Pancreas (tissue), 10 donors: ENCODE data around the gene RETSAT. TPM values are rescaled to one million over a fixed set of nuclear protein-coding genes. Genes with fewer than 3 reads are reported as not detected.
"Not testable (repeated sequence)": the region's sequence is repeated elsewhere in the genome, so short reads cannot be mapped to it uniquely, and the experiment has no call there.

Source experiments
- ATAC-seq, 4 donors: fragments of 200-7000 bp; cut with Tn5 transposase; one replicate each; pipeline versions ENCODE4 v1.8.0 to v1.9.1; 2020; ENCODE audit warnings: mild to moderate bottlenecking in 4 of 4, moderate library complexity in 4 of 4
- DNase-seq, 6 donors: peaks; one replicate each; pipeline ENCODE4 v3.0.0-alpha.2; 2020
- FAIRE-seq: peaks from 2 replicates; lab custom pipeline; 2012; peaks lifted over from hg19 to GRCh38; lab: Jason Lieb, UNC
- H3K27ac ChIP-seq, 4 donors: fragments of 200-600 bp; sonication (generic); 1 replicate in 3 of 4; 2 replicates in 1 of 4; pipeline versions ENCODE4 v1.5.0 to v1.8.0; 2020
- H3K27me3 ChIP-seq, 4 donors: fragments of 200-600 bp; one replicate each; pipeline ENCODE4 v1.8.0; 2021
- H3K36me3 ChIP-seq, 3 donors: fragments of 200-600 bp; sonication (generic) in 1 of 3; one replicate each; pipeline versions ENCODE4 v1.5.0 to v1.8.0; 2020 to 2021
- H3K4me1 ChIP-seq, 3 donors: fragments of 200-600 bp; one replicate each; pipeline ENCODE4 v1.8.0; 2021
- H3K4me3 ChIP-seq, 4 donors: fragments of 200-600 bp; sonication (generic) in 2 of 4; one replicate each; pipeline versions ENCODE4 v1.5.0 to v1.8.0; 2020 to 2021
- H3K9me3 ChIP-seq, 4 donors: fragments of 200-600 bp; one replicate each; pipeline ENCODE4 v1.8.0; 2021
- WGBS, 2 donors: extraction: QIAGEN DNeasy Blood & Tissue Kit; methylation state at CpG; one replicate each; pipeline ENCODE4 v1.1.7; 2013; 5-methylcytosine and 5-hydroxymethylcytosine counted together
- intact Hi-C, 3 donors: fragments of 100-400 bp; cut with DNase I; formaldehyde crosslinking; loops; one replicate each; pipeline versions ENCODE4 v1.11.1 to v1.14.2; 2022
- polyA plus RNA-seq, 2 donors: library from polyadenylated mRNA; stranded (reverse); fragments of 200-250 nt; gene quantifications; one replicate each; pipeline ENCODE4 v1.2.3, GENCODE V29; 2013
- total RNA-seq, 6 donors: library from RNA; stranded (reverse); fragmentation: NEBNext Ultra II Directional in 4 of 6; extraction: Animal tissue kit (Norgen Biotek cat#: 25700) in 4 of 6; gene quantifications; one replicate each; pipeline versions ENCODE4 v1.2.1 to v1.2.4, GENCODE V29; 2021 to 2023
- TF ChIP-seq, protein P1 (sequence below), 4 donors: fragments of 200-600 bp; sonication (generic) in 3 of 4; IDR thresholded peaks; one replicate each; pipeline versions ENCODE4 v1.5.0 to v1.8.0; 2021; ENCODE audit warnings: antibody characterized with exemption in 4 of 4
- donor health status: healthy with polysubstance abuse.
- donor health status: DM: no; HTN: no; CAD: no; lungs with moderate emphysema.
- donor health status: DM: no; HTN: no; CAD: no.
- donor health status: control.
- donor health status: control.
- donor health status: Bipolar disorder and iron deficiency.
- donor health status: DM: yes; HTN: yes; CAD: no.
- donor health status: DM: no; HTN: no; CAD: no.
- donor health status: DM: no; HTN: no; CAD: no.
- donor health status: DM: yes; HTN: yes; CAD: no.

The RETSAT gene
- total and polyA plus RNA-seq, 8 donors: 20.7 to 48.3 (median 29.6) TPM

DNA sequence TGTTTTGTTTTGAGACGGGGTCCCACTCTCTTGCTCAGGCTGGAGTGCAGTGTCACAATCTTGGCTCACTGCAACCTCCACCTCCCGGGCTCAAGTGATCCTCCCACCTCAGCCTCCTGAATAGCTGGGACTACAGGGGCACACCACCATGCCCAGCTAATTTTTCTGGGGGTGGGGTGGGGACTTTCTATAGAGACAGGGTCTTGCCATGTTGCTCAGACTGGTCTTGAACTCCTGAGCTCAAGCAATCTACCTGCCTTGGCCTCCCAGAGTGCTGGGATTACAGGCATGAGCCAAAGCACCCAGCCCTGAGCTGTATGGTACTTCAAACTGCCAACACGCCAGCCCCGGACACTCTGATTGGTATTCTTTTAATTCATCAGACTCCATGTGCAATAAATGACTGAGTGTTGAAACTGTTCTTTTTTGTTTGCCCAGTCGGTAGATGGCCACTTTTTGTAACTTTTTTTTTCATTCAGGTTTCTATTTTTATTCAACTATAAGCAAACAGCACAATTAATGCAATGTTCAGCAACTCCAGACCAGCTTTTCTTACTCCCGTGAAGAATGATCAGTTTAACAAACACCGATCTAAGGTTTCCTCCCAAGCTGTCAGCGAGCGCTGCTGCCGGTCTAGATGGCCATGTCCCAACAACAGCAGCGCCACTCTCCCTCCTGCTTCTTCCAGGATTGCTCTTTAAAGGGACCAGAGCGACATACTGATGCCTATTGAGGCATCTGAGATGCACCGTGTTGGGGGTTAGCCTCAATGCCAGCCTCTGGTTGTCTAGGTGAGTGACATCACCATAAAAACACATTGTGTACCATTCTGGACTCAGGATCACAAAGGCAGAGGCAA, 14.1 kb downstream of the RETSAT start:
- no peaks in the 10 kb centered on the region for H3K9me3 ChIP-seq
- H3K4me1 ChIP-seq: no peaks in the 10 kb centered on the region
- WGBS, 2 donors: 20 to 23% methylated on average over 13 of the region's 13 CpGs
- H3K27me3 ChIP-seq: no peaks in the 10 kb centered on the region
- no peak for DNase-seq
- intact Hi-C loops: no loop called here
- ATAC-seq: peak; percentile 36 to 72 (median 56)
- TF ChIP-seq, protein P1, sequence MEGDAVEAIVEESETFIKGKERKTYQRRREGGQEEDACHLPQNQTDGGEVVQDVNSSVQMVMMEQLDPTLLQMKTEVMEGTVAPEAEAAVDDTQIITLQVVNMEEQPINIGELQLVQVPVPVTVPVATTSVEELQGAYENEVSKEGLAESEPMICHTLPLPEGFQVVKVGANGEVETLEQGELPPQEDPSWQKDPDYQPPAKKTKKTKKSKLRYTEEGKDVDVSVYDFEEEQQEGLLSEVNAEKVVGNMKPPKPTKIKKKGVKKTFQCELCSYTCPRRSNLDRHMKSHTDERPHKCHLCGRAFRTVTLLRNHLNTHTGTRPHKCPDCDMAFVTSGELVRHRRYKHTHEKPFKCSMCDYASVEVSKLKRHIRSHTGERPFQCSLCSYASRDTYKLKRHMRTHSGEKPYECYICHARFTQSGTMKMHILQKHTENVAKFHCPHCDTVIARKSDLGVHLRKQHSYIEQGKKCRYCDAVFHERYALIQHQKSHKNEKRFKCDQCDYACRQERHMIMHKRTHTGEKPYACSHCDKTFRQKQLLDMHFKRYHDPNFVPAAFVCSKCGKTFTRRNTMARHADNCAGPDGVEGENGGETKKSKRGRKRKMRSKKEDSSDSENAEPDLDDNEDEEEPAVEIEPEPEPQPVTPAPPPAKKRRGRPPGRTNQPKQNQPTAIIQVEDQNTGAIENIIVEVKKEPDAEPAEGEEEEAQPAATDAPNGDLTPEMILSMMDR (IDR thresholded peaks at IDR 0.05): no peak
- H3K36me3 ChIP-seq: peaks cover 0 to 3% (median under 1%) of the 10 kb centered on the region in 3 donors
- no peak overlapping the region for H3K4me3 ChIP-seq
- no peak for FAIRE-seq
- H3K27ac ChIP-seq: no peak overlapping the region

- Histone ChIP-seq H3K27ac (no peak overlapping the region), H3K9me3 (no peaks in the 10 kb centered on the region), H3K36me3 (no peaks in the 10 kb centered on the region), H3K4me1 (no peaks in the 10 kb centered on the region), H3K27me3 (no peaks in the 10 kb centered on the region), H3K4me3 (no peak overlapping the region)
- 50 to 67% methylated on average over 2 of the region's 2 CpGs for WGBS, 2 donors
- FAIRE-seq: no peak
- intact Hi-C loops: no loop called here
- no peak for DNase-seq
- TF ChIP-seq, protein P1 (IDR thresholded peaks at IDR 0.05): no peak
- no peak for ATAC-seq
Observed at GRCh38 chr2:85334928-85335327, 19.4 kb downstream of the RETSAT start.

DNA sequence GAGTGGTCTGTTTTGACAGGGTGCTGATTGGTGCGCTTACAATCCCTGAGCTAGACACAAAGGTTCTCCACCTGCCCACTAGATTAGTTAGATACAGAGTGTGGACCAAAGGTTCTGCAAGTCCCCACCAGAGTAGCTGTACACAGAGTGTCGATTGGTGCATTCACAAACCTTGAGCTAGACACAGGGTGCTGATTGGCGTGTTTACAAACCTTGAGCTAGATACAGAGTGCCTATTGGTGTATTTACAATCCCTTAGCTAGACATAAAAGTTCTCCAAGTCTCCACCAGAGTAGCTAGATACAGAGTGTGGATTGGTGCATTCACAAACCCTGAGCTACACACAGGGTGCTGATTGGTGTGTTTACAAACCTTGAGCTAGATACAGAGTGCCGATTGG, 20.5 kb downstream of the RETSAT start:
- H3K4me1 ChIP-seq, H3K27ac ChIP-seq, H3K9me3 ChIP-seq, H3K36me3 ChIP-seq, intact Hi-C loops, H3K27me3 ChIP-seq, FAIRE-seq, H3K4me3 ChIP-seq, DNase-seq, ATAC-seq: not testable (repeated sequence)
- WGBS, 2 donors: 77 to 88% methylated on average over 3 to 4 of the region's 4 CpGs

DNA sequence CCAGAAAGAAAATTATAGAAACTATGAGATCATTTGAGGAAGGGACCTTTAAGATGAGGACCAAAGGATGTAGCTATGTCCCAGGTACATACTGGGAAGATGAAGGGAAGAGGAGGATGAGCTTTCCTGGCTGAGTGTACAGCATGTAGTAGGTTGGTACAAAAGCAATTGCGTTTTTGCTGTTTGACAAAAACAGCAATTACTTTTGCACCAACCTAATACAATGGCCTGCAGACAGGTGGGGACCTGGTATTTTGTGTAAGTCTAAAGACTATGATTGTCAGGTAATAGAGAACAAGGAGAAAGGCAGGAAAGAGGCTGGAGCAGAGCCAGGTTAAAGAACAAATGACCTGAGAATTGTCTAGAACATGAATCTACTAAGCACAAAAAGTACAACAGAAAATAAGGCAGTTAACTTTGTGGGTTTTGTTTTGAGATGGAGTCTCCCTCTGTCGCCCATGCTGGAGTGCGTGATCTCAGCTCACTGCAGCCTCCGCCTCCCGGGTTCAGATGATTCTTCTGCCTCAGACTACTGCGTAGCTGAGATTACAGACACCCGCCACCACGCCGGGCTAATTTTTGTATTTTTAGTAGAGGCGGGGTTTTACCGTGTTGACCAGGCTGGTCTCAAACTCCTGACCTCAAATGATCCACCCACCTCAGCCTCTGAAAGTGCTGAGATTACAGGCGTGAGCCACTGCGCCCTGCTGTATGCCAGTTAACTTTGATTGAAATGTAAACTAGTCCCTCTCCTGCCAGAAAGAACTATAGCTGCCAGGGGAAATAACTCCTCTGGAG, 23.3 kb downstream of the RETSAT start:
- 74 to 80% methylated on average over 13 of the region's 13 CpGs for WGBS, 2 donors
- Histone ChIP-seq H3K27ac (no peak overlapping the region), H3K27me3 (no peaks in the 10 kb centered on the region), H3K4me3 (no peak overlapping the region), H3K36me3 (no peaks in the 10 kb centered on the region), H3K4me1 (peaks cover 0 to 5% (median 0%) of the 10 kb centered on the region in 3 donors), H3K9me3 (no peaks in the 10 kb centered on the region)
- FAIRE-seq (no peak), ATAC-seq (no peak), DNase-seq (no peak)
- intact Hi-C loops: no loop called here
- TF ChIP-seq, protein P1 (IDR thresholded peaks at IDR 0.05): no peak

GRCh38 chr2:85329701-85330100, 24.6 kb downstream of the RETSAT start:
- H3K27ac ChIP-seq, H3K4me3 ChIP-seq, intact Hi-C loops, FAIRE-seq, H3K27me3 ChIP-seq, H3K9me3 ChIP-seq, DNase-seq, ATAC-seq, H3K36me3 ChIP-seq: not testable (repeated sequence)
- H3K4me1 ChIP-seq: peaks cover 9 to 18% (median 12%) of the 10 kb centered on the region in 3 donors
- WGBS, 2 donors: 73 to 89% methylated on average over 3 of the region's 3 CpGs
